Fibroblast of skin of left quadriceps (primary cell): Measurements from ENCODE around the gene GARNL3.
A peak's percentile ranks its signal among the peaks of the same experiment; 100 is the strongest.

Source experiments
- DNase-seq, 2 experiments: peaks; one replicate each; pipeline ENCODE4 v3.0.0-alpha.2; 2013; ENCODE audit warnings: low read depth in 2 of 2

The GARNL3 gene

GRCh38 chr9:127237801-127238200, 26.8 kb upstream of the GARNL3 start:
- DNase-seq = no peak

- DNase-seq = no peak
These were observed 23.2 kb upstream of the GARNL3 start for GRCh38 chr9:127241354-127241753.

DNA sequence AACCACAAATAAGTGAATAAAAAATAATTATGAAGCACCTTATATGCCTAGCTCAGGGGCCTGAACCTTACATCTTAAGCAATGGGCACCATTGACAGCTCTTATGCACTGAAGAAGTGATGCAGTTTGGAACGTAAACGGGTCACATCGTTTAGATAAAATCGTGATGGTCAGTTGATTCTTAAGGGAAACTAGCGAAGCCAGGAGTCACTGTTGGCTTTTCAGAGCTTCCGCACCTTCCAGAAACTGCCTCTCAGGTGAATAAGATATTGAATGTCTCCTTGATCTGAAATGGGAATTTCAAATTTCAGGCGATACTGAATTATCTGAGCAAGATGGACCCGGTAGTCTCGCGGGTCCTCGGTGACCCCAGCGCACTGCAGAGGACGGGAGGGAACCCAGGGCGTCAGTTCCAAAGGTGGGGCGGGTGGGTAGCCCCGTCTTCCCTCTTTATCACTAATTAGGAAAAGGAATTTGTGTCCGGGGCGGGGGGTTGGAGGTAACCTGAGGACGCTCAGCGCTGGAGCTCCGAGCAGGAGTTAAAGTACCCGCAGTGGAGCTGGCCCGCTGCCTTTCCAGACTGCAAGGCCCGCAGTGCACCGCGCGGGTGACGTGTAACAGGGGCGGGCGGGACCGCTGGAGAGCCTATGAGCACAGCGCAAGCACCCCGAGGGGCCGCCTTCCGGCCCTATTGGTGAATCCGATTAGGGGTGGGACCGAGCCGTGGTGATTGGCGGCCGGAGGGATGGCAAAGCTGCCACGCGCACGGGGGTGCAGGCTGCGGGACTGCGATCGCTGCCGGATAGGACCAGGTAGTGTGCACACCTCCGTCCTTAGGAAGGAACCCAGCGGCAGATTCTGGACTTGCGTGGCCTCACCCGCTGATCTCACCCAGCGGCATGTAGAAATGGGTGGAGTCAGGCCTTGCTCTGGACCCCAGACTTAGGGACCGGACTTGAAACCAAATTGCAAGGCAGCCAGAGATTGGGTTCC, 19.7 kb upstream of the GARNL3 start:
- peak; percentile 83 to 85 for DNase-seq

GRCh38 chr9:127245637-127246164, 18.9 kb upstream of the GARNL3 start:
- DNase-seq = no peak

- DNase-seq = no peak
These were observed 16.3 kb upstream of the GARNL3 start for GRCh38 chr9:127248241-127248640.

- DNase-seq = no peak
These were observed 14.7 kb upstream of the GARNL3 start for GRCh38 chr9:127249877-127250276.

DNA sequence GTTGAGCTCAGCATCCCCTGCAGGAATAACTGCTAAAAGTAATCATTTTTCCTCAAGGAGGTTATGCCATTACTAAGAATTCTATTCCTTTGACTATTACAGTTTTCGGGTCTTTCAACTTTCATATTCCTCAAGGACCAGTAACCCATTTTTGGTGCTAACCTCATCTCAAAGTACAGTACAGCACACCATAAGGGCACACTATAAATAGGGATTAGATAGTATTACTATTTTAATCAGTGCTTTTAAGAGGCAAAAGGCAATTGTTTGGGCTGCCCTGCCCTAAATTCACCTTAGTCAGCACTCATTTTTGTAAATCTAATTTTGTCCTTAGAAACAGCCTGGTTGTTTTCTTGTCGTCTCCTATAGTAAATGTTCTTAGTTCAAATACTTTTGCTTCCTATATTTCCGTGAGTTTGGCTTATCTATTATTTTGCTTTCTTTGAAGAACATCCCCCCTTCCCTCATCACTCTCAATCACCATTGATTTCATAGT, 13.6 kb upstream of the GARNL3 start:
- DNase-seq = no peak

DNA sequence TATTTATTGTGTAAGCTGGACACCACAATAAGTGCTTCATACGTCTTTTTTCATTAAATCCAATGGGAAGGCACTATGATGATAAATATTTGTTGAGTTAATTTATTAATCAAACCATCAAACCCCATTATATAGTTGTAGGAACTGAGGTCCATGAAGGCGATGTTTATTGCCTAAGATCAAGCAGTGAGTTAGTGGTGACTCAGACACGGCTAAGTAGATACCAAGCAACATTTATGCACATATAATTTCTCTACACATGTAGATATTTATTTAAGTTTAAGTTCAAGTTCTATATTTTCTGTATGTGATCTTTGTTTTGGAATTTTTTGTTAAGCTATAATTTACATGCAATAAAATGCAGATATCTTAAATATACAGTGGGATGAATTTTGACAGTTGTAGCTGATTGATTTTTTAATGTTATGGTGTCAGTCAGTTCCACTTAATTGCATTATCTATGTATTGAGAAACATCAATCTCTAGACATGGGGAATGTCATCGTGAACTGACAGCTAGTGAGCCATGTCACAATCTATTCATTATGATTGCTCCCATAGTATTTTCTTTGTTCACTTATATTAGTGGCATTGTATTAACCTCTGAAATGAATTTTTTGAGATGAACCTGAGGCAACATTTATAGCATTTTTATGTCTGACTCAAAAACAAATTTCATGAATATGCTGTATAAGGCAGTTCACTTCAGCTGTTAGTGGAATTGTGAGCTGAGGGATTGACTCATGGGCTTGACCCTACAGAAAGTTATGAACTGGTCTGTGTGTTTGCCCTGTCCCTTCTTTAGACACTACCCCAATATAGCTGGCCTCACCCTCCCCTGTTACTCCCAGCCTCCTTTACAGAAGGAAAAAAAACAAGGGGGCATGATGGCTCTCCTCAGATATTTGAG, 11.9 kb upstream of the GARNL3 start:
- no peak for DNase-seq

DNA sequence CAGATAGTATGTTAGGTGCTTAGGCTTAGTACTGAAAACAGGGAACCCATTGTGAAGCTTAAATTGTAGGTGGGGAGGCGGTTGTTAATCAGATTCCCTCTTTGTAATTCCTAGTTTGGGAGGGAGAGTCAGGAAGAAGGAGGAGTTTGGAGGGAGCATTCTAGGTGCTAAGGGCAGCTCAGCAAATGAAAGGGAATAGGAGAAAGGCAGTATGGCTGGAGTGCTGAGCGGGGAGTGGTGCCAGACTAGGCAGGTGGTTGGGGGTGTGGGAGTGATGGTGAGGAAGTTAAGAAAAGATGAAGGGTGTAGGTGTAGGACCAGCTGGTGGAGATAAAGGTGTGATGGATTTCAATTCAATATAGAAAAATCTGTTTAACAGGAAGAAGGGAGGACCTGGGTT, 11.1 kb upstream of the GARNL3 start:
- no peak for DNase-seq

GRCh38 chr9:127255692-127256091, 8.9 kb upstream of the GARNL3 start:
- no peak for DNase-seq

- no peak for DNase-seq
These were observed 8.2 kb upstream of the GARNL3 start for GRCh38 chr9:127256324-127256723.

DNA sequence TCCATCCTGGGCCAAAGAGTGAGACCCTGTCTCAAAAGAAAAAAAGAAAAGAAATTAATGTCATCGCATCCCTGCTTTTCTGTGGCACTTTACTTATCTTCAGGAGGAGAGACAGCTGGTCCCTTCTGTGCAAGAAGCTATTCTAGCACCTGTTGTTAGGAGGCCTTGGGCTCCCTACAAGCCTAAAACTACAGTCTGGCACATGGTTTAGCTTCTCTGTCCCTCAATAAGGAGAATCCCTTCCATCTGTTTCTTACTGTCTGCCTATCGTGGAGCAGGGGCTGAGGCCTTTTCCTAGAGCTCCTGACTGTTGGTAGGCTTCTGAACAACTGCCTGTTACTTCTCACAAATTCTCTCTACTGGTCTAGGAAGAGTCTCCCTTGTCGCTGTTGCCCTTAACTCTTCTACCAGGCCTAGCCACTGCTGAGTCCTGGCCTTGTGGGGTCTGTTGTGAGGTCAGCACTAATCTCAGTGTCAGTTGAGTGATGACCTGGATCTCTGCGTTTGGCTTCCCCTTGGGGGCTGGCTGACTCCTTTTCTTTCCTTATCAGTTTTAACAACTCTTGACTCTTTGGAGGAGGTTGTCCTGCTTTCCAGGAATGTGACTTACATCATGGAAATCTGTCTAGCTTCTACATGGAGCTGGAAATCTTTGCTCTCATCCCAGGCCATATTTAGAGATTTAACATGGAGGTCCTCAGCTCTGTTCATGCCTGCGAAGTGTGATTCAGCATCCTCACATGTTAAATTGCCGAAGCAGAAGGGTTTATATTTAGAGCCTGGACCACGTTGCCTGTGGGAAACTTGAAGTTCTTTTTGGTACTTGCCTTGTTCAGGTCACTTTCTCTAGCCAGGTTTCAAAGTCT, 5.7 kb upstream of the GARNL3 start:
- DNase-seq = no peak

GRCh38 chr9:127262602-127263001, 2.0 kb upstream of the GARNL3 start:
- DNase-seq = no peak

- DNase-seq = no peak
These were observed 1.3 kb upstream of the GARNL3 start for GRCh38 chr9:127263237-127263636.

DNA sequence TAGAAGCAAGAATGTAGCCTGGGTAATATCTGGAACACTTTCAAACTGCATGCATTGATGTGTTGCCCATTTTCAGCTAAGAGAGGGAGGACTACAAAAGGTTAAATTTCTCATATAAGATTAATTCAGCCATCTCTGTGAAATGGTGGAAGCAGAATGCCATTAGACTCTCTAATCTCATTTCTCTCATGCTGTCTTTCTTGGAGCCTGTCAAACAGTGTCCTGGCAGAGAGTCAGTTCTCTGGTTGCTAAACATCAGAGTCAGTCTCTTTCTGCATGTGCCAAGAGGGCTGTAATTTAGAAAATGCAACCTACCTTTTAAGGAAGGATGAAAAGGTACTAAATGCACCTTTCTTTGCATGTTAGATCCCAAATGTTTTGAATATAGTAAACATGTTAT, 910 bp upstream of the GARNL3 start:
- DNase-seq = no peak

DNA sequence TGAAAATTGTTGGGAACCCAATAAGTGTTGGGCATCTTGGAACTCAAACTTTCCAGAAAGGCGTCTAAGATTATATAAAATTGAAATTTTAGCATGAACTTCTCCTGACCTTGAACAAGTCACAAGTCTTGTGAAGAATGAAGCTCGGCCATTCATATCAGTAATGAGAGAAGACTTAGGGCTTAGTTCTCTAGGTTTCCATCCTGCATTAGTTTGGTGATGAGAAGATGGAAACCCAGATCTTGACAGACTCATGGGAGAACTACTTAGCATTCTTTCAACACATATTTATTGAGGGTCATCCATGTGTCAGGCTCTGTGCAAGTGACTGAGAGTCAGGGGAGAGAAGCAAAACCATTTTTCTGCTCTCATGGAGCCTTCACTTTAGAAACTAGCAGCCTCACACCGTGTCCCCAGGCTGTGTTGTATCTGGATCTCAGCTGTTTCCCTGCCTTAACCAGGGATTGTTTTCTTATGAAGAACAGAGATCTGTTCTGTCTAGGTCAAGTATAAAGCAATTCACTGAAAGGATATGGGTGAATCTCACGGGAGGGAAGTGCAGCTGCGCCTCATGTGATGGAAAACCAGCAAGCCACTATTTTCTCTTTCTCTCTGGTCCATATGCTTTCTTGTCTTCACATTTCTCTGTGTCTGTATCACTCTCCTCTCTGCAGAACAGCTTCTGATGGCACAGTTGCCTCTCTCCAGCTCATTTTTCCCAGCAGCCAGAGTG, 3.4 kb downstream of the GARNL3 start:
- no peak for DNase-seq

- DNase-seq = no peak
These were observed 4.9 kb downstream of the GARNL3 start for GRCh38 chr9:127269449-127269848.

DNA sequence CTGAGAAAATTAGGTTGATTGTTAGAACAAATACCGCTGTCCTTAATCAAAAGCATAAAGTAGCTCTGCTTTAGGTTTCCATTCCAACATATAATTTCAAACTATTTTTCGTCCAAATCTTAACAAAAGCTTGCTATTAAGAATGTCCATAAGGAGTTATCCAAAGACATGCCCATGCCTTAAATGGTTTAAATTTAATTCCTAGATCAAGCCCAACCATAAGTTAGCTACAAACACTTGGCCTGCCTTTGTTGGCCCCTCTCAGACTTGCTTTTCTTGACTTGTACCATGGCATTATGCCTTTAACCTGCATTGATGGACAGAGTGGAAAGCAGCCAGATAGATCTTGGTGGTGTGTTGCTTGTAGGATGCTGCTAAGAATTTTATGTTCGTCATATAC, 8.8 kb downstream of the GARNL3 start:
- DNase-seq = no peak

DNA sequence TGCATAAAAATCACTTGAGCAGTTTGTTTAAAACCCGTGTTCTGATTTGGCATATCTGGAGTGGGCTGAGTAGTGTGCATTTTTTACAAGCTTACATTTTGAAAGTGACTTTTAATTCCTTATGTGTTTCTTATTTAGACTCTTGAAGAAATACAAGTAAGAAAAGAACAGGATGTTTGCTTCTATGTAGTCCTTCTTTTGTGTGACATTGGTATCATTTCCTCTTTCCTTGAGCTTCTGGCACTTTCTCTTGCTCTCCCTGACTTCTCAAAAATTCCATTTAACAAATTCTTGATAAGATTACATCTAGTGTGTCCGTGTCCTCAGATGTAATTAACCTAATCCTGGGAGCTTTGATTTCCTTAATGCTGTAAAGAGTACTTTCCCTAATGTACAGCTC, 12.5 kb downstream of the GARNL3 start:
- DNase-seq = no peak

DNA sequence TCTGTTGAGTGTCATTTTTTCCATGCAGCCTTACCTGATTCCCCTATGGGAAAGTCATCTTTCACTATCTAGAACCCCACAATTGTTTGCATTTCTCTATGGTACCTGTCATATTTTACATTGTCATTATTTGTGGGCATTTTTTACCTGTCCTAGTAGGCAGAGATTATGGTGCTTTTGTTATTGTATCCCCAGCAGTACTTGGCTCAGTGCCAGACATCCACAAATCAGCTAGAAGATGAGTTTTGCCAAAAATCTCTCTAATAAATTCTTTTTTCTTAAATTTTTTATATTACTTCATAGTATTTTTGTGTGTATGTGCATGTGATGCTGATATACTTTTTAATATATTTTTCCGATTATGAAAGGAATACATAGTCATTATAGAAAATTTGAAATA, 13.2 kb downstream of the GARNL3 start:
- DNase-seq = no peak
